NB4 (cell line): ENCODE measurements around the gene LRCH1.

Source experiments
- DNase-seq: peaks from one replicate; pipeline ENCODE4 v3.0.0; 2010; ENCODE audit warnings: low read depth
- H3K4me3 ChIP-seq: one replicate; pipeline ENCODE4 v1.5.1; 2011; ENCODE audit warnings: mild to moderate bottlenecking, low read depth, low read length, moderate library complexity
- CTCF ChIP-seq: IDR thresholded peaks from one replicate; pipeline ENCODE4 v1.5.1; 2012; ENCODE audit warnings: low read depth, low read length
- MAX ChIP-seq: IDR thresholded peaks from 2 replicates; pipeline ENCODE4 v1.6.1; 2011; ENCODE audit warnings: low read depth, low read length
- MYC ChIP-seq: IDR thresholded peaks from 2 replicates; pipeline ENCODE4 v1.6.1; 2011; ENCODE audit warnings: low read depth, low read length
- POLR2A ChIP-seq: IDR thresholded peaks from 2 replicates; pipeline ENCODE4 v1.6.1; 2011; ENCODE audit warnings: mild to moderate bottlenecking; ENCODE audit not compliant: insufficient read length; ENCODE audit errors: extremely low read depth

Gene LRCH1

GRCh38 chr13:46522748-46523030, 30.3 kb upstream of the LRCH1 start:
- TF ChIP-seq CTCF, result no peak
- H3K4me3 ChIP-seq, result no peak overlapping the region
- DNase-seq, result no peak

GRCh38 chr13:46523972-46524752, 28.8 kb upstream of the LRCH1 start:
- DNase-seq, result peak; percentile 50
- no peak overlapping the region for H3K4me3 ChIP-seq
- TF ChIP-seq POLR2A, result no peak

GRCh38 chr13:46526100-46526735, 26.8 kb upstream of the LRCH1 start:
- no peak for DNase-seq
- no peak overlapping the region for H3K4me3 ChIP-seq
- TF ChIP-seq CTCF, result no peak
- no peak for TF ChIP-seq MYC
- no peak for TF ChIP-seq MAX
- TF ChIP-seq POLR2A, result no peak

- TF ChIP-seq MYC, result no peak
- no peak for TF ChIP-seq MAX
- H3K4me3 ChIP-seq, result no peak overlapping the region
- no peak for DNase-seq
Observed at GRCh38 chr13:46526740-46527139, 26.2 kb upstream of the LRCH1 start.

- TF ChIP-seq CTCF, result no peak
- TF ChIP-seq MYC, result no peak
- TF ChIP-seq POLR2A, result no peak
- TF ChIP-seq MAX, result no peak
- DNase-seq, result no peak
- no peak overlapping the region for H3K4me3 ChIP-seq
Observed at GRCh38 chr13:46527237-46527636, 25.7 kb upstream of the LRCH1 start.

- no peak for TF ChIP-seq CTCF
- TF ChIP-seq MYC, result no peak
- TF ChIP-seq POLR2A, result no peak
- TF ChIP-seq MAX, result no peak
- H3K4me3 ChIP-seq, result no peak overlapping the region
- DNase-seq, result no peak
Observed at GRCh38 chr13:46529216-46529919, 23.6 kb upstream of the LRCH1 start.
